Measurements from ENCODE around the gene CYS1.

CYS1 gene

DNA sequence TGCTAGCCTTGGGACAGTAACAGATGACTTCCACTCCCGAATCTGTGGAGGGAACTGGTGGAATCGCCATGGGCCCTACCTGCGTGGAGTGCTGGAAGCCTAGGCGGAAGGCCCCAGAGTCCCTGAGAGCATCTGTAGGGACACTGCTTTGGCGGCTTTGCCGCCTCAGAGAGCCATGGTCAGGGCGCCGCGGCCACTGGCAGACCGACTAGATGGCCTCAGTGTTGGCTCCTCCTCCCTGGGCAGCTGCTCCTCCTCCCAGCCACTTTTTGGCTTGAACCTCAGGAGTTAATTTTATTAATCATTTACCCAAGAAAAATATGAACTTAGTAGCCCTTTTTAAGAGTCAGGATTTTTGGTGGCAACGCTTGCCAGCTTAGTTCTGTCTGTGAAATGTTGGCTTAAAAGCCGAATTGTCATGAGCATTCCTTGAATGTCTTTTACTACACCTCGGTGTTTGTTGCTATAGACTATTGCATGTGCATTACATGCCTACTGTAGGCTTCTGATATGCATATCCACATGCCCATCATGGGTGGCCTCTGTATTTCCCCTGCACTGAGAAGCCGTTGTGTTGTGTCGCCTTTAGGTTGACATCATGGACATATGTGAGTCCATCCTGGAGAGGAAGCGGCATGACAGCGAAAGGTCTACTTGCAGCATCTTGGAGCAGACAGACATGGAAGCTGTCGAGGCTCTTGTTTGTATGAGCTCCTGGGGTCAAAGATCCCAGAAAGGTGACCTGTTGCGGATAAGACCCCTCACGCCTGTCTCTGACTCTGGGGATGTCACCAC is 34.5 kb downstream of the CYS1 start:
- no peak for DNase-seq (ENCODE audit: extremely low read depth, low read depth)
- TF ChIP-seq, protein P1, sequence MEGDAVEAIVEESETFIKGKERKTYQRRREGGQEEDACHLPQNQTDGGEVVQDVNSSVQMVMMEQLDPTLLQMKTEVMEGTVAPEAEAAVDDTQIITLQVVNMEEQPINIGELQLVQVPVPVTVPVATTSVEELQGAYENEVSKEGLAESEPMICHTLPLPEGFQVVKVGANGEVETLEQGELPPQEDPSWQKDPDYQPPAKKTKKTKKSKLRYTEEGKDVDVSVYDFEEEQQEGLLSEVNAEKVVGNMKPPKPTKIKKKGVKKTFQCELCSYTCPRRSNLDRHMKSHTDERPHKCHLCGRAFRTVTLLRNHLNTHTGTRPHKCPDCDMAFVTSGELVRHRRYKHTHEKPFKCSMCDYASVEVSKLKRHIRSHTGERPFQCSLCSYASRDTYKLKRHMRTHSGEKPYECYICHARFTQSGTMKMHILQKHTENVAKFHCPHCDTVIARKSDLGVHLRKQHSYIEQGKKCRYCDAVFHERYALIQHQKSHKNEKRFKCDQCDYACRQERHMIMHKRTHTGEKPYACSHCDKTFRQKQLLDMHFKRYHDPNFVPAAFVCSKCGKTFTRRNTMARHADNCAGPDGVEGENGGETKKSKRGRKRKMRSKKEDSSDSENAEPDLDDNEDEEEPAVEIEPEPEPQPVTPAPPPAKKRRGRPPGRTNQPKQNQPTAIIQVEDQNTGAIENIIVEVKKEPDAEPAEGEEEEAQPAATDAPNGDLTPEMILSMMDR (IDR thresholded peaks at IDR 0.05; ENCODE audit: low read depth, low read length) = no peak

DNA sequence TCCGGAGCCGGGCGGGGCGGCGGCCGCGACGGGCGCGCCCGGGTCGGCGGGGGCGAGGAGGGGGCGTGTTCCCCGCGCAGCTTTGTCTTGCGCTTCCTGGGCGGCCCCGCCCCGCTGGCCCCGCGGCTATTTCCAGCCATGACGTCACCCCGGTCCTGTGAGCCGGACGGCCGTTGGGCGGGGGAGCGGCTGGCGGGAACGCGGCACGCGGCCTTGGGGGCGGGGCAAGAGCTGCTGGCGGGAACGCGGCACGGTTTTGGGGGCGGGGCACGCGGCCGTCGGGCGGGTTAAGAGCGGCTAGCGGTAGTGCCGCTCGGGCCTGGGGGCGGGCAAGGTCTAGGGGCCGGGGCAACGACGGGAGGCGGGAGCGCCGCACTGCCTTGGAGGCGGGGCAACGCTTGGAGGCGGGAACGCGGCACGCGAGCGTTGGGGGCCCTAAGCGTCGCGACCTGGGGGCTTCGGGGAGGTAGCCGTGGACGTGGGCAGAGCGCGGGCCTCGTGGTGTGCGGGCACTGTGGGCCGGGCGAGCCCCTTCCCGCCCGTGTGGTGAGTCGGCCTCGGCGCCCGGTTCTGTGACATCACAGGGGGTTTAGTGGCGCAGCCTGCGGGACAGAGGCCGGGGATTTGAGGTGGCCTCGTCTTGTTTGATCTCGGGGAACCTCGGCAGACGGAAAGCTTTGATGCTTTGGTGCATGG is 36.2 kb downstream of the CYS1 start:
- DNase-seq (ENCODE audit: extremely low read depth, low read depth) = peak; percentile 86

DNA sequence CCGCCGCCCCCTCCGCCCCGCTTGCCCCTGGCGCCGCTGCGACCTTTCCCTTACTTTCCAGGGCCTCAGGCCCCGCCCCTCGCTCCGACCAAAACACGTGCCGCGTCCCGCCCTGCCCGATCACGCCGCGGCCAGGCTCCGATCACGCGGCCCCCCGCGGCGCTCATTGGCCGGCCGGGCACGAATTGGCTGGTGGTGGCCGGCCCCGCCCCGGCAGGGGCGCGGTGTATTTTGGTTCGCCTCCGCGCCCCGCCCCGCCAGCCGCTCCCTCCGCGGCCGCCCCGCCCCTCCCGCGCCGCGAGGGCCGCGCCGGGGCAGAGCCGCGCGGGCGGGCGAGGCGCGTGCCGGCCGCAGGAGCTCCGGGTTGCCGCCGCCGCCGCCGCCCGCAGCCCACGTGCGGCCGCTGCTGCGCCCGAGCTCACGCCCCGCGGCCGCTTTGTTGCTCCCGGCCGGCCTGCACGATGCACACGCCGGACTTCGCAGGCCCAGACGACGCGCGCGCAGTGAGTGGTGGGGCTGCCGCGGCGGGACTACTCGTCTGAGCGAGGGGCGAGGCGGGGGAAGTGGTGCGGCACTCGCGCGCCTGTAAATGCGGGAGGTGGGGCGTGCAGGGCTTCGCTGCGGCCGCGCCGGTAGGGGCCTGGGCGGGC is 36.8 kb downstream of the CYS1 start, which contains the start of gene KLF11:
TSS of gene KLF11 (plus strand) at position 295 of the 650 bp plus-strand sequence. CDS start at position 462, 167 bp downstream.
- TF ChIP-seq, protein P1 (IDR thresholded peaks at IDR 0.05; ENCODE audit: low read depth, low read length) = no peak
- peak; percentile 71 for DNase-seq (ENCODE audit: extremely low read depth, low read depth)

More for the DNA sequence above, 36.2 kb downstream of the CYS1 start:
- TF ChIP-seq, protein P1 (IDR thresholded peaks at IDR 0.05; ENCODE audit: low read depth, low read length) = no peak

DNA sequence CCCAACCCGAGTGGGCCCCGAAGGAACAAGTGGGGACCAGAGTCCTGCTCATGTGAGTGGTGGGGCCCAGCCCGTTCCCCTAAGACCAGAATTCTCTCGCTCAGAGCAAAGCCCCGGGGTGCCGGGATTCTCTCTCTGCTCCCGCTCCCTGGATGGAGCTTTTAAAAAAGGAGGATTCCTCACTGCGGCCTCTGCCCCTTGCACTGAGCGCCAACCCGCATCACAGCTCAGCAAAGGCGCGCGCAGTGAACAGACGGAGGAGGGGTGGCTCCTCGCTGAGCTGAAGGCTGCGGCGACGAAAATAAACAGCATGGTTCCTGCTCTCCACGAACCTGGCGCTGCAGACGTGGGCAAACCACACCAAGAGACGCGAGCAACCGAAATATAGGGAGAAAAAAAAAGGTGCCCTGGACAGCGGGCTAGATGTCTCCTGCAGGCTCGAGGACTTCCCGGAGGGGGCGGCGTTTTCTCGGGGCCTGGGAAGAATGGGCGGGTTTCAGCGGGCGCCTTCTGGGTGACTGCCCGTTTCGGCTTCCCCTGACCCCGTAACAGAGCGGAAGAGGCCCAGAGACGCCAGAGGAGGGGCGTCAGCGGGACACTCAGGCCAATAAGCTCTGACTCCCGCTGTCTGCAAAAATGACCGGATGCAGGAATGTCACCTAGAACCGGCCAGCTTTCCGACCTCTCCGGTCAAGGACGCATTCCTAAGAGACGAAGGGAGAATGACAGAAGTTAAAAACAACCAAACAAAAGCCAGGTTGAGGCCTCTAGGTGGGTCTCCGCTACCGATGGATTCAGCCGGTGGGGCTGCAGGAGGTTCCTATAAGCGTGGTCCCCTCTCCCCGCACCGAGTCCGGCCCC is 37.7 kb downstream of the CYS1 start:
- DNase-seq (ENCODE audit: extremely low read depth, low read depth) = peak; percentile 25
- TF ChIP-seq, protein P1 (IDR thresholded peaks at IDR 0.05; ENCODE audit: low read depth, low read length) = no peak

DNA sequence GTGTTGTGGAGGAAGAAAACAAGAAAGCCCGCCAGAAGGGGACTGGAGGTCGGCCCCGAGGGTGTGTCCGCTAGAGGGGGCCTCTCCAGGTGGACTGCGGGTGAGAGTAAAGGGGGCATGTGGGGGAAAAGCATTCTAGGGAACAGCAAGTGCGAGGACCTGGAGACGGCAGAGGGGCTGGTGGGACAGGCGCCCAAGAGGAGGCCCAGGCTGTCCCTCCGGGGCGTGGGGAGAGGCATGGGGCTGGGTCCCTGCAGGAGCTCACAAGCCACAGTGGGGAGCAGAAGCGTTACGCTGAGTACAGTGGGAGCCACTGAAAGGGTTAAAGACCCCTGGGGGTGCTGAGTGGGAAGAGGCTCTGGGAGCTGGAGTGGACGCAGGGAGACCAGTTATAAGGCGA is 38.5 kb downstream of the CYS1 start:
- DNase-seq (ENCODE audit: extremely low read depth, low read depth) = no peak
- TF ChIP-seq, protein P1 (IDR thresholded peaks at IDR 0.05; ENCODE audit: low read depth, low read length) = no peak

DNA sequence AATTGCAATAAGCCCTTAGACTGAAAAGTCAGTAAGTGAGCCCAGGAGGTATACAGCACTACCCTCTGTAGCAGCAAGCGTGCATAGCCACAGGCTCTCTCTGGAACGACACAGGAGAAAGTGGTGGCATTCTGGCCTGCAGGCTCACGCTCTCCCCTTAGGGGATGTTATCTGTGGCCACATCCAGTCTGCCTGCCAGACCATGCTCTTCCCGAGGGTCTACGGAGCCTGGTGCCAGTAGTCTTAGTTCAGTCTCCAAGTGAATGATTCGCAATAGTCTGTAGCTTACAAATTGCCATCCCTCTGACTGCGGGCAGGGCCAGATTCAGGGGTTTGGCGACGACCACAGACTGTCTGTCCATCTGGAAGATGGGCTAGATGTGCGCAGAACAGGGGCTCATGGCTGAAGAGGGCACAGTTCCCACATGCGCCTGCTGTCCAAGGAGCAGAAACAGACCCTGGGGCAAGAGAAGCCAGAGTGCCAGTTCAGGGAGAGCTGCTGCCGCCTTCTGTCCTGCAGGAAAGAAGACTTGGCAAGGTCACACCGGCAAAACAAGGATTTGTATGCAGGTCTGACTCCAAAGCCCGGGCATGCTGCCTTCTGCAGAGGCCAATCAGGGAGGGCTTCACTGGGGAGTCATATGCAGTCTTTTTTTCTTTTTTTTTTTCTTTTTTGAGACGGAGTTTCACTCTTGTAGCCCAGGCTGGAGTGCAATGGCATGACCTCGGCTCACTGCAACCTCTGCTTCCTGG is 40.4 kb downstream of the CYS1 start:
- DNase-seq (ENCODE audit: extremely low read depth, low read depth) = peak; percentile 20
- TF ChIP-seq, protein P1 (IDR thresholded peaks at IDR 0.05; ENCODE audit: low read depth, low read length) = peak; percentile 28
